Head of caudate nucleus (tissue), 42 donors: ENCODE results near the gene ARR3.
"Not testable (repeated sequence)": the region's sequence is repeated elsewhere in the genome, so short reads cannot be mapped to it uniquely, and the experiment has no call there.

Experiments
- DNase-seq, 42 donors: peaks; one replicate each; pipeline versions ENCODE4 v3.0.0 to v3.0.0-alpha.2; 2020 to 2021; ENCODE audit warnings: mixed read lengths in 7 of 42
- intact Hi-C: fragments of 100-400 bp; cut with DNase I; formaldehyde crosslinking; loops from one replicate; pipeline ENCODE4 v1.15.0; 2022

The ARR3 gene

DNA sequence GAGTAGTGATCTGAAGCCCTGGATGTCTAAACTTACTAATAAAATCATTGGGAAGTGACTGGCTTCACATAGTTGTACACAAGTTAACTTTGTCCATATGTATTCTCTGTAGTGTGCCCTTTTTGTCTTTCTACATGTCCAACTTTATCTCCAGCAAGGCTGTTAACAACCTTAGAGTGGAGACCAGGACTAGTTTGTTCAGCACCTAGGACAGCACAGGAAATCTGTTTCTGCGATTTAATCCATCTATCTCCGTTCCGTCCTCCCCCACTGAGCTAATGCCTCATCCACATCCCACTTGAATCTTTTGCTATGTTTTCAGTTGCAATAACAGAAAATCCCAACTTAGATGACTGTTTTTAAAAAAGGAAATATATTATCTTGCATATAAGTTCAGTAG lies 3.4 kb upstream of the ARR3 start:
- intact Hi-C loops = no loop called here
- peak in 2 of 42 donors; percentile 6 to 36 for DNase-seq

- intact Hi-C loops, DNase-seq: not testable (repeated sequence)
Measured at GRCh38 chrX:70274029-70274428, 5.9 kb downstream of the ARR3 start.

DNA sequence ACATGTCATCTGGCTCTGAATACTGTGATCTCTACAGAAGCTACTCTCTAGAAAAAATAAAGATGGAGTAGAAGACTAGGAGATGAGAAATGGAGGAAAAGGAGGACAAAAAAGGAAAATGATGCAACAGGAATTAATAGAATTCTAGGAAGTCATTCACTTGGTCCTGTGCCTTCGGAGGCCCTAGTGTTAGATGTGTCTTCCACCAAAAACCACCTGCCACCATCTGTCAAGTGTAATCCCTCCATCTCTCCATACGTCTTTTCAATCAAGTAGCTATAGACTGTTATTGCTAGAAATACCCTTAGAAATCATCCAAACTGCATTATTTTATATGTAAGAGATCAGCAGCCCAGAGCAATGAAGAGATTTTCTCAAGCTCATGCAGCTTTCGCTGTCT lies 10.9 kb downstream of the ARR3 start:
- no peak for DNase-seq
- intact Hi-C loops = no loop called here

DNA sequence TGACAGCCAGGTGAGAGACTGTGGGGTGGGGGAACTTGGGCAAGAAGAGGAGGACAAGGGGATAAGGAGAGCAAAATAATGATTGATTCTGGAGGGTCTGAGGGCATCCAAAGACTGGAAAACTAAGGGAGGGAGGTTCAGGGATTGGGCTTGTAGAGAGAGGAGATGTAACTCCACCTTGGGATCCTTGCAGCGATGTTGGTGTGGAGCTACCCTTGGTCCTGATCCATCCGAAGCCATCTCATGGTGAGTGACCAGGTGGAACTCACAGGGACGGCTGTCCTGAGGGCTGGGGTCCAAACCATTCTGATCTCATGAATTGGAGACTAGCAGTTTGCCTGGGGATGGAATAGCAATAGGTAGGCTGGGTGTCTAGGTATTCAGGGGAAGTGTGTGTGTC lies 12.4 kb downstream of the ARR3 start:
- DNase-seq = no peak
- intact Hi-C loops = no loop called here

GRCh38 chrX:70281951-70282350 lies 13.8 kb downstream of the ARR3 start, which contains the start of gene RAB41:
Gene RAB41 (plus strand): TSS chrX:70282172. CDS start chrX:70282218, 46 bp downstream.
- intact Hi-C loops = no loop called here
- no peak for DNase-seq

DNA sequence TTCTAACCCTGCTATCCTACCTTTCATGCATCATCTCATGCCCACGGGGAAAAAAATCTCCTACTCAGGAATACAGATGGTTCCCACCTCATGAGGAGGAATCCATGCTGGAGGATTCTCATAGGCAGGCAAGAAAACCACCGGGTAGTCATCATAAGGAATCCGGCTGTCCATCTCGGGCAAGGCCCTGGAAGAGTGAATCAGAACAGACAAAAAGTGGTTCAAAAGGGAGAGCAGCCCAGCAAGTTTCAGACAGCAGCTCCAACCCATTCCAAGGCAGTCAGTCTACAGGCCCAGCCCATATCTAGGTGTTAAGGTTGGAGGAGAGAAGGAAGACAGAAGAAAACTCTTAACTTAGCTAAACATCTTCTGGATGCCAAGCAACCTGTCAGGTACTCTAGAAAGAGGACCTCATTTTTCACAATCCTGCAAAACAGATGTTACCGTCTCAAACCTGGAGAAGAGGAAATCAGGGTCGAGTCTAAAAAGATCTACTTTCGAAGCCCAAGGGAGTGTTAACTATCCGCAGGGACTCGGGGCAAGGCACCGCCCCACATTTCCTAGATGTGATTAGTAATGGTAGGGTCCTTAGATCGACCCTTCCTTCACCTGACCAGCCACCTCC lies 21.1 kb downstream of the ARR3 start:
- DNase-seq = no peak
- intact Hi-C loops = no loop called here

DNA sequence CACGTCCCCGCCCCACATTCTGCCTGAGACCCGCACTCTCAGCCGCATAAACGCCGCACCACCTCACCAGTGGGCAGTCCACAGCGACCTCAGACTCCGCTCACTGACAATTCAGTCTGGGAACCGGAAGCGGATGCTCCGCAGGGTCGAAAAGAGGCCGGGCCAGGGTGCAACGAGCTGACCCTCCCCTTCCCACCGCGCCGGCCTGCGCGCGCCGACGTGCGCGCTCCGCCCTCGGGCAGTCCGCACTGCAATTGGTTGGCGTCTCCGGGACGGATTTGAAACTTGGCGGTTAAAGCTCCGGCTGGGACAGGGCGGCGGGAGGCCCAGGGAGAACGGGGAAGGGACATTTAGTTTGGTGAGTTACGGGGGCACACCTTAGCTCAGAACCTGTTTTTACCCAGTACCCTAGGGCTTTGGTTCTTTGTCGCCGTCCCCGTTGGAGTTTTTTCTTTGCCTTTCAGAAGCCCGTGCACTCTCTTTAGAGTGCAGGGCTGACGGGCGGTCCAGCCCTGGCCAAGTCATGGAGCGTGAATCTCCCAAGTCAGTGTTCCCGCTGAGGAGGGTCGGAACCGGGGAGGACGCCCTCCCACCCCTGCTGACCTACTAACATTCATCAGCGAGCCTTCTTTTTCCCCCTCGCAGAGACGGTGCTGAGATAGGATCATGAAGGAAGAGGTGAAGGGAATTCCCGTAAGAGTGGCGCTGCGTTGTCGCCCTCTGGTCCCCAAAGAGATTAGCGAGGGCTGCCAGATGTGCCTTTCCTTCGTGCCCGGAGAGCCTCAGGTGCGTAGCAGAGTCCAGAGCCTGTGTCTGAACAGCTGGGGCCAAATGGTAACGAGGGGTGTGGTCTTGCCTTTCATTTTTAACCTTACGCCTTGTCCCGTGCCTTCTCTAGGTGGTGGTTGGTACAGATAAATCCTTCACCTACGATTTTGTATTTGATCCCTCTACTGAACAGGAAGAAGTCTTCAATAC lies 21.9 kb downstream of the ARR3 start, which contains the start of the genes KIF4A and PDZD11:
KIF4A (plus strand) TSS at position 312 of the 978 bp plus-strand sequence; CDS start at position 667, 355 bp downstream.
PDZD11 (minus strand) TSS at position 135 of the 978 bp plus-strand sequence. CDS start 586 bp downstream, outside the sequence.
- peak; percentile 48 to 88 (median 74) for DNase-seq
- intact Hi-C loops = no loop called here

GRCh38 chrX:70292788-70293187 lies 24.7 kb downstream of the ARR3 start:
- DNase-seq = no peak
- intact Hi-C loops = no loop called here

GRCh38 chrX:70293621-70294020 lies 25.5 kb downstream of the ARR3 start:
- intact Hi-C loops = no loop called here
- no peak for DNase-seq

DNA sequence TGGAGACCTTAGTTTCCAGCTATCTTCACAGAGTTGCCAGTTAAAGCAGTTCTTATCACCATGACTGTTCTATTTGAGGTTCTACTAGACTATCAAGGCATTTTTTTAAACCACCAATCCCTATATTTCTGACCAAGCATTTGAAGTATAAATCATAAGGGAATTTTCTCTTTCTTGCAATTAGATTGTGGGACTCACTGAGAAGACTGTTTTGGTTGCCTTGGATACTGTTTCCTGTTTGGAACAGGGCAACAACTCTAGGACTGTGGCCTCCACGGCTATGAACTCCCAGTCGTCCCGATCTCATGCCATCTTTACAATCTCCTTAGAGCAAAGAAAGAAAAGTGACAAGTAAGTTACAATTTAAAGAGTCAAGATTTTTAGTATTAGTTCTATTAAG lies 33.6 kb downstream of the ARR3 start:
- DNase-seq = no peak
- intact Hi-C loops = no loop called here

DNA sequence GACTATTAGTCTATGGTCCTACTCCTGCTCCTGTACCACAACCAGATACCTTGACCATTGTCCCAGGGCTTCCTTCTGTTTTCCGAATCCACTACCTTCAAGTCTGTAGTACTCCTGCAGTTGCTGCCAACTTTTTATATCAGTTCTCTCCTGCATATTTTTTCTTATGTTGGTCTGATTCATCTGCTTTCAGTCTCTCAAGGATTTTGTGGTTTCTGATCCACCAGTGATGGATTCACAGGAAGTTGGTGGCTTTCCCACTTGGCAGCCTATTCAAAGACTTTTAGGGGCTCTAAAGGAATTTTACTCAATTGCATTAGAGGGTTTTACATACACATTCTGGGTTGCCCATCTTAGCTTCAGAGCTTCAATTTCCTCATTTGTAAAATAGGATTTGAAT lies 45.4 kb downstream of the ARR3 start:
- no peak for DNase-seq
- intact Hi-C loops = no loop called here

- no peak for DNase-seq
- intact Hi-C loops = no loop called here
Measured at GRCh38 chrX:70322784-70323183, 54.6 kb downstream of the ARR3 start.

DNA sequence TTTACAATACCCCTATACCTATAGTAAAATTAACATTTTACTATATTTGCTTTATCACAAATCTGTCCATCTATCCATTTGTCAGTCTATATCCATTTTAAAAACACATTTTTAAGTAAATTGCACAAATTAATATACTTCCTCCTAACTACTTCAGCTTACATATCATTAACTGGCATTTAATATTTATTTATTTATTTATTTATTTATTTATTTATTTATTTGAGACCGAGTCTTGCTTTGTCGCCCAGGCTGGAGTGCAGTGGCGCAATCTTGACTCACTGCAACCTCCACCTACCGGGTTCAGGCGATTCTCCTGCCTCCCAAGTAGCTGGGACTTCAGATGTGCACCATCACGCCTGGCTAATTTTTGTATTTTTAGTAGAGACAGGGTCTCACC lies 55.5 kb downstream of the ARR3 start:
- intact Hi-C loops, DNase-seq: not testable (repeated sequence)

- no peak for DNase-seq
- intact Hi-C loops = no loop called here
Measured at GRCh38 chrX:70324326-70324725, 56.2 kb downstream of the ARR3 start.

DNA sequence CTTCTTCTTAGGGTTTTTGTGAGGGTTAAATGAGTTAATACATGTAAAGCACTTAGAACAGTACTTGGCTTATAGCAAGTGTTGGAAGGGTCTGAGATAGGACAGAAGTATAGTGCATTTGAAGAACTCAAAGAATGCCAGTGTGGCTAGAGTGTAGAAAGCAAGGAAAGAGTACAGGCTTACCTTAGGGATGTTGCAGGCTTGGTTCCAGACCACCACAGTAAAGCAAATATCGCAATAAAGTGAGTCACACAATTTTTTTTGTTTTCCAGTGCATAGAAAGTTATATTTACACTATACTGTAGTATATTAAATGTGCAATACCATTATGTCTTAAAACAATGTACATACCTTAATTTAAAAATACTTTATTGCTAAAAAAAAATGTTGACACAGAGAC lies 63.0 kb downstream of the ARR3 start:
- intact Hi-C loops = no loop called here
- no peak for DNase-seq
